ENCODE measurements around the gene FGF18. TPM values are rescaled to one million over a fixed set of nuclear protein-coding genes. Genes with fewer than 3 reads are reported as not detected.

Gene FGF18
- total and polyA plus RNA-seq, 2 donors (not counting 3 experiments of a cell fraction or from before 2014, with no cell fraction given): 0.04 to 0.27 TPM

DNA sequence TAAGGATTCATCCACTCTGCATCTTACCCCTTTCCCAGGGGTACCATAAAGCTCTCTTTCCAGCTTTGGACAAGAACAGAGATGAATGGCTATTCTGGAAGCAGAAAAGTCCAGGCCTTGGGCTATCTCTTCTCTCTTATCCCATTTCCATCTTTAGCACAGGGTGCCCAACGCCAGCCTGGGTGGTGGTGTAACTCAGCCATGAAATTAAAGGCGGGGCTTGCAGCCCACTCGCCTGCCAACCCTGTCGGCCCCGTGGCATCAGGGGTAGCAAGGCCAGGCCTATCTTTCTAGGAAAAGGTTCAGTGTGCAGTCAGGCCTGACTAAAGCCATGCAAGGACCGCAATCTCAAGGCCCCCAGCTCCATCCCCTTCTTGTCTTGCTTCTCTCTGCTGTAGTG lies 78.7 kb downstream of the FGF18 start:
- Histone ChIP-seq H3K9me3 (replicated peaks; ENCODE audit: control insufficient read depth, insufficient read depth, low read length) (no peaks in the 10 kb centered on the region), H3K27me3 (ENCODE audit: control insufficient read depth in 2 of 2, insufficient read depth in 2 of 2, low read length in 2 of 2) (no peaks in the 10 kb centered on the region), H3K9ac (replicated peaks; ENCODE audit: extremely low read depth, insufficient read depth, low read length) (no peak overlapping the region), H3K27ac (ENCODE audit: insufficient read depth, low read depth, low read length) (no peak overlapping the region), H3K9me1 (replicated peaks; ENCODE audit: control insufficient read depth, extremely low read depth, insufficient read depth, low read length) (no peaks in the 10 kb centered on the region), H3K4me3 (replicated peaks in 1 of 3; ENCODE audit: insufficient read depth in 1 of 3, low read depth in 1 of 3, low read length in 3 of 3) (no peak overlapping the region), H3K36me3 (ENCODE audit: control insufficient read depth in 2 of 2, extremely low read depth in 1 of 2, insufficient read depth in 2 of 2, low read length in 2 of 2) (no peaks in the 10 kb centered on the region), H4K20me1 (replicated peaks; ENCODE audit: control insufficient read depth, extremely low read depth, insufficient read depth, low read length) (no peaks in the 10 kb centered on the region), H3K4me2 (ENCODE audit: insufficient read depth, low read length) (no peak overlapping the region), H2AFZ (ENCODE audit: low read depth, low read length) (no peak overlapping the region), H3K4me1 (ENCODE audit: control insufficient read depth, extremely low read depth, insufficient read depth, low read length) (peaks cover 8% of the 10 kb centered on the region), H3K79me2 (ENCODE audit: control insufficient read depth, insufficient read depth, low read length) (no peaks in the 10 kb centered on the region)
- CTCF ChIA-PET: no interaction called here
- DNase-seq (ENCODE audit: low read depth, low spot score) (no peak), FAIRE-seq (no peak)
- POLR2A ChIA-PET: no interaction called here
- no TSS peak for BruUV-seq (replicated peaks)
- TF ChIP-seq GATA2 (IDR thresholded peaks at IDR 0.05; ENCODE audit: insufficient read depth, insufficient read length, low read depth, low read length) (no peak), EZH2 (IDR thresholded peaks at IDR 0.05; ENCODE audit: borderline replicate concordance, low read depth, low read length, severe bottlenecking) (no peak), JUN (IDR thresholded peaks at IDR 0.05; ENCODE audit: borderline replicate concordance, insufficient read depth, insufficient read length, low read depth) (no peak), POLR2A (IDR thresholded peaks at IDR 0.05; ENCODE audit: low read depth, low read length) (no peak), POLR2AphosphoS5 (IDR thresholded peaks at IDR 0.05; ENCODE audit: insufficient read depth, low read depth, low read length) (no peak), MYC (IDR thresholded peaks at IDR 0.05; ENCODE audit: low read depth, low read length) (no peak), FOS (IDR thresholded peaks at IDR 0.05; ENCODE audit: borderline replicate concordance, insufficient read depth, low read length) (no peak)
- TF ChIP-seq, protein P1, sequence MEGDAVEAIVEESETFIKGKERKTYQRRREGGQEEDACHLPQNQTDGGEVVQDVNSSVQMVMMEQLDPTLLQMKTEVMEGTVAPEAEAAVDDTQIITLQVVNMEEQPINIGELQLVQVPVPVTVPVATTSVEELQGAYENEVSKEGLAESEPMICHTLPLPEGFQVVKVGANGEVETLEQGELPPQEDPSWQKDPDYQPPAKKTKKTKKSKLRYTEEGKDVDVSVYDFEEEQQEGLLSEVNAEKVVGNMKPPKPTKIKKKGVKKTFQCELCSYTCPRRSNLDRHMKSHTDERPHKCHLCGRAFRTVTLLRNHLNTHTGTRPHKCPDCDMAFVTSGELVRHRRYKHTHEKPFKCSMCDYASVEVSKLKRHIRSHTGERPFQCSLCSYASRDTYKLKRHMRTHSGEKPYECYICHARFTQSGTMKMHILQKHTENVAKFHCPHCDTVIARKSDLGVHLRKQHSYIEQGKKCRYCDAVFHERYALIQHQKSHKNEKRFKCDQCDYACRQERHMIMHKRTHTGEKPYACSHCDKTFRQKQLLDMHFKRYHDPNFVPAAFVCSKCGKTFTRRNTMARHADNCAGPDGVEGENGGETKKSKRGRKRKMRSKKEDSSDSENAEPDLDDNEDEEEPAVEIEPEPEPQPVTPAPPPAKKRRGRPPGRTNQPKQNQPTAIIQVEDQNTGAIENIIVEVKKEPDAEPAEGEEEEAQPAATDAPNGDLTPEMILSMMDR (IDR thresholded peaks at IDR 0.05; ENCODE audit: extremely low read depth in 1 of 2, insufficient read depth in 1 of 2, low read depth in 1 of 2, low read length in 2 of 2): no peak
- TF ChIP-seq, protein P2, sequence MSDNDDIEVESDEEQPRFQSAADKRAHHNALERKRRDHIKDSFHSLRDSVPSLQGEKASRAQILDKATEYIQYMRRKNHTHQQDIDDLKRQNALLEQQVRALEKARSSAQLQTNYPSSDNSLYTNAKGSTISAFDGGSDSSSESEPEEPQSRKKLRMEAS (IDR thresholded peaks at IDR 0.05; ENCODE audit: insufficient read depth, insufficient read length): no peak
- intact Hi-C loops (cut with micrococcal nuclease) (no loop called here), dilution Hi-C loops (cut with MboI; ENCODE audit: extremely low pct_ligation_motif_present, low sequenced_read_pairs) (no loop called here)

All from endothelial cell of umbilical vein (primary cell).